ENCODE data around the gene LMBRD2. TPM values are rescaled to one million over a fixed set of nuclear protein-coding genes. Genes with fewer than 3 reads are reported as not detected.
"Not testable (repeated sequence)": the region's sequence is repeated elsewhere in the genome, so short reads cannot be mapped to it uniquely, and the experiment has no call there.

Gene LMBRD2
- total RNA-seq, 2 donors from 2014 or later, result 5.5 to 7.4 TPM

DNA sequence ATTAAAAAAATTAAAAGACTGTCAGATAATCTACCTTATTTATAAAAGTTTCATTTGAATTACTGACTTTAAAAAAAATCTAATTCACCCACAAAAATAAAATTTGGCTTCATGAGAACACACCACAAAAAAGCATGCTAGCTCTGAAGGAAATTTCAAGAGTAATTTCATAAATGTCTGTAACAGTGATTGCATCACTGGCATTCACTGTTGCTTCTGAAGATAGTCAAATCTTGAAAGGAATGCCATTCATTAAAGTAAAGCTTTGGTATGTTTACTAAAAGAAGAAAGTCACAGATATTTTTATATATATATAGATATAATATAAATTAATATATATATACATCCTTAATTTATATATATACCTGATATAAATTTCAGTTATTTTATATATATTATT lies 46.6 kb upstream of the LMBRD2 start:
- Mint-ChIP-seq H3K4me3 (no peak overlapping the region), H3K27me3 (ENCODE audit: insufficient read depth) (no peaks in the 10 kb centered on the region), H3K4me1 (no peaks in the 10 kb centered on the region), H3K36me3 (ENCODE audit: low read depth) (peaks cover 19% of the 10 kb centered on the region), H3K9me3 (no peaks in the 10 kb centered on the region), H3K27ac (no peak overlapping the region)
- H3K9ac ChIP-seq (ENCODE audit: extremely low read depth, low read length, poor library complexity, severe bottlenecking), result no peak overlapping the region
- H3K9me3 ChIP-seq (ENCODE audit: control insufficient read depth, low read length), result no peaks in the 10 kb centered on the region
- no peak overlapping the region for H3K27ac ChIP-seq (ENCODE audit: low read depth, low read length)
- H3K4me3 ChIP-seq (ENCODE audit: low read length), result no peak overlapping the region
- peaks cover 30% of the 10 kb centered on the region for H3K36me3 ChIP-seq (ENCODE audit: control insufficient read depth, insufficient read depth, low read length)
- DNase-seq, result no peak
- H3K4me1 ChIP-seq (ENCODE audit: control insufficient read depth, insufficient read depth, low read length), result no peaks in the 10 kb centered on the region
- H3K27me3 ChIP-seq (ENCODE audit: control insufficient read depth, insufficient read depth, low read length, poor library complexity, severe bottlenecking), result no peaks in the 10 kb centered on the region
- TF ChIP-seq, protein P1, sequence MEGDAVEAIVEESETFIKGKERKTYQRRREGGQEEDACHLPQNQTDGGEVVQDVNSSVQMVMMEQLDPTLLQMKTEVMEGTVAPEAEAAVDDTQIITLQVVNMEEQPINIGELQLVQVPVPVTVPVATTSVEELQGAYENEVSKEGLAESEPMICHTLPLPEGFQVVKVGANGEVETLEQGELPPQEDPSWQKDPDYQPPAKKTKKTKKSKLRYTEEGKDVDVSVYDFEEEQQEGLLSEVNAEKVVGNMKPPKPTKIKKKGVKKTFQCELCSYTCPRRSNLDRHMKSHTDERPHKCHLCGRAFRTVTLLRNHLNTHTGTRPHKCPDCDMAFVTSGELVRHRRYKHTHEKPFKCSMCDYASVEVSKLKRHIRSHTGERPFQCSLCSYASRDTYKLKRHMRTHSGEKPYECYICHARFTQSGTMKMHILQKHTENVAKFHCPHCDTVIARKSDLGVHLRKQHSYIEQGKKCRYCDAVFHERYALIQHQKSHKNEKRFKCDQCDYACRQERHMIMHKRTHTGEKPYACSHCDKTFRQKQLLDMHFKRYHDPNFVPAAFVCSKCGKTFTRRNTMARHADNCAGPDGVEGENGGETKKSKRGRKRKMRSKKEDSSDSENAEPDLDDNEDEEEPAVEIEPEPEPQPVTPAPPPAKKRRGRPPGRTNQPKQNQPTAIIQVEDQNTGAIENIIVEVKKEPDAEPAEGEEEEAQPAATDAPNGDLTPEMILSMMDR (conservative IDR thresholded peaks at IDR 0.05), result no peak

DNA sequence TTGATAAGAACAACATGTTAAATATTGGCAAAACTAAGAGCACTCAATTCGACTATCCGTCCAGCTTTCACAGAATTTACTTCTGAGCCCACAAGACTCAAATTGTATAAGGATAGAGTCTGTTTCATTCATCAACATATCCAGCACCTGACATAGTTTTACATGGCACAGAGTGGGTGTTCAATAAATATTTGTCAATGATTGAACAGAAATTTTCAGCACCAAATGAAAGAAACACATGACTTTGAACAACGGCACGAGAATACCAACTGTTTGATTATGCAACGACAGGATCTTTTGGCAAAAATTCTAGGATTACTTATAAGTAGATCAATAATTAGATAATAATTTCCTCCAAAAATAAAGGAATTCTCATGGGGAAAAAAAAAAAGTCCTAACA lies 42.1 kb upstream of the LMBRD2 start:
- Mint-ChIP-seq H3K27ac (no peak overlapping the region), H3K4me1 (no peaks in the 10 kb centered on the region), H3K36me3 (ENCODE audit: low read depth) (peaks cover 52% of the 10 kb centered on the region), H3K9me3 (peaks cover 30% of the 10 kb centered on the region), H3K4me3 (no peak overlapping the region), H3K27me3 (ENCODE audit: insufficient read depth) (no peaks in the 10 kb centered on the region)
- DNase-seq, result no peak
- H3K9me3 ChIP-seq (ENCODE audit: control insufficient read depth, low read length), result peaks cover 21% of the 10 kb centered on the region
- H3K27me3 ChIP-seq (ENCODE audit: control insufficient read depth, insufficient read depth, low read length, poor library complexity, severe bottlenecking), result no peaks in the 10 kb centered on the region
- H3K36me3 ChIP-seq (ENCODE audit: control insufficient read depth, insufficient read depth, low read length), result peaks cover 45% of the 10 kb centered on the region
- H3K4me1 ChIP-seq (ENCODE audit: control insufficient read depth, insufficient read depth, low read length), result no peaks in the 10 kb centered on the region
- H3K9ac ChIP-seq (ENCODE audit: extremely low read depth, low read length, poor library complexity, severe bottlenecking), result no peak overlapping the region
- TF ChIP-seq, protein P1 (conservative IDR thresholded peaks at IDR 0.05), result no peak
- no peak overlapping the region for H3K4me3 ChIP-seq (ENCODE audit: low read length)
- H3K27ac ChIP-seq (ENCODE audit: low read depth, low read length), result no peak overlapping the region
- WGBS, 2 experiments (ENCODE audit: insufficient coverage in 1 of 2, insufficient read length in 1 of 2), result 96% methylated on average over 5 of the region's 5 CpGs; no CpG with 5 or more reads in 1 of the 2 experiments

DNA sequence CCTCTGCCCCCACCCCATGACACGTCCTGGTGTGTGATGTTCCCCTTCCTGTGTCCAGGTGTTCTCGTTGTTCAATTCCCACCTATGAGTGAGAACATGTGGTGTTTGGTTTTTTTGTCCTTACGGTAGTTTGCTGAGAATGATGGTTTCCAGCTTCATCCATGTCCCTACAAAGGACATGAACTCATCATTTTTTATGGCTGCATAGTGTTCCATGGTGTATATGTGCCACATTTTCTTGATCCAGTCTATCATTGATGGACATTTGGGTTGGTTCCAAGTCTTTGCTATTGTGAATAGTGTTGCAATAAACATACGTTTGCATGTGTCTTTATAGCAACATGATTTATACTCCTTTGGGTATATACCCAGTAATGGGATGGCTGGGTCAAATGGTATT lies 32.7 kb upstream of the LMBRD2 start:
- not testable (repeated sequence) for H3K9ac ChIP-seq (ENCODE audit: extremely low read depth, low read length, poor library complexity, severe bottlenecking); DNase-seq; H3K27ac ChIP-seq (ENCODE audit: low read depth, low read length); H3K27me3 Mint-ChIP-seq (ENCODE audit: insufficient read depth); H3K27ac Mint-ChIP-seq; H3K4me3 Mint-ChIP-seq; H3K27me3 ChIP-seq (ENCODE audit: control insufficient read depth, insufficient read depth, low read length, poor library complexity, severe bottlenecking); H3K4me1 ChIP-seq (ENCODE audit: control insufficient read depth, insufficient read depth, low read length); H3K4me3 ChIP-seq (ENCODE audit: low read length); H3K4me1 Mint-ChIP-seq
- H3K36me3 ChIP-seq (ENCODE audit: control insufficient read depth, insufficient read depth, low read length), result peaks cover 45% of the 10 kb centered on the region
- Mint-ChIP-seq H3K9me3 (peaks cover 44% of the 10 kb centered on the region), H3K36me3 (ENCODE audit: low read depth) (peaks cover 84% of the 10 kb centered on the region)
- 100% methylated on average over 1 of the region's 4 CpGs; no CpG with 5 or more reads in 1 of the 2 experiments for WGBS, 2 experiments (ENCODE audit: insufficient coverage in 1 of 2, insufficient read length in 1 of 2)
- peaks cover 13% of the 10 kb centered on the region for H3K9me3 ChIP-seq (ENCODE audit: control insufficient read depth, low read length)

DNA sequence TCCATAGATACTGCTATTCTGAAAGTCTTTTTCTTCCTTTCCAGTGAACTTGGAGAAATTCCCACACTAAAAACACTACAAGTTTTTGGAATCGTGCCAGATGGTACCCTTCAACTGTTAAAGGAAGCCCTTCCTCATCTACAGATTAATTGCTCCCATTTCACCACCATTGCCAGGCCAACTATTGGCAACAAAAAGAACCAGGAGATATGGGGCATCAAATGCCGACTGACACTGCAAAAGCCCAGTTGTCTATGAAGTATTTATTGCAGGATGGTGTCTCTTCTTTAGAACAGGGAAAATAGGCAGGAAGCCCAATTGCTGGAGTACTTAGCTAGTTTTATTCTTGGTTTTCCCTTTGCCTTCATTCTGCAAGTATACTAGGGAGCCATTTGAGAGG lies 30.1 kb upstream of the LMBRD2 start:
- DNase-seq, result no peak
- Histone ChIP-seq H3K9me3 (ENCODE audit: control insufficient read depth, low read length) (peaks cover 6% of the 10 kb centered on the region), H3K27me3 (ENCODE audit: control insufficient read depth, insufficient read depth, low read length, poor library complexity, severe bottlenecking) (no peaks in the 10 kb centered on the region), H3K27ac (ENCODE audit: low read depth, low read length) (no peak overlapping the region), H3K4me3 (ENCODE audit: low read length) (no peak overlapping the region), H3K9ac (ENCODE audit: extremely low read depth, low read length, poor library complexity, severe bottlenecking) (no peak overlapping the region), H3K36me3 (ENCODE audit: control insufficient read depth, insufficient read depth, low read length) (peaks cover 68% of the 10 kb centered on the region), H3K4me1 (ENCODE audit: control insufficient read depth, insufficient read depth, low read length) (no peaks in the 10 kb centered on the region)
- Mint-ChIP-seq H3K4me3 (no peak overlapping the region), H3K4me1 (no peaks in the 10 kb centered on the region), H3K9me3 (peaks cover 20% of the 10 kb centered on the region), H3K27me3 (ENCODE audit: insufficient read depth) (no peaks in the 10 kb centered on the region), H3K27ac (no peak overlapping the region), H3K36me3 (ENCODE audit: low read depth) (peaks cover 73% of the 10 kb centered on the region)
- 83 to 97% methylated on average over 2 of the region's 2 CpGs for WGBS, 2 experiments (ENCODE audit: insufficient coverage in 1 of 2, insufficient read length in 1 of 2)
- TF ChIP-seq, protein P1 (conservative IDR thresholded peaks at IDR 0.05), result no peak

Data from endodermal cell (in vitro differentiated cells).